Suprapubic skin (tissue), 4 donors: ENCODE data around the gene TALDO1. TPM values are rescaled to one million over a fixed set of nuclear protein-coding genes. Genes with fewer than 3 reads are reported as not detected.

Experiments
- DNase-seq, 2 donors: peaks; one replicate each; pipeline ENCODE4 v3.0.0-alpha.2; 2019; ENCODE audit warnings: low spot score in 2 of 2
- H3K27ac ChIP-seq: fragments of 200-600 bp; sonication (generic); one replicate; pipeline ENCODE4 v1.5.1; 2019
- H3K27me3 ChIP-seq: fragments of 200-600 bp; sonication (generic); one replicate; pipeline ENCODE4 v1.5.1; 2019
- H3K36me3 ChIP-seq: fragments of 200-600 bp; sonication (generic); one replicate; pipeline ENCODE4 v1.5.1; 2019
- H3K4me1 ChIP-seq: fragments of 200-600 bp; sonication (generic); one replicate; pipeline ENCODE4 v1.5.1; 2019
- H3K4me3 ChIP-seq: fragments of 200-600 bp; sonication (generic); one replicate; pipeline ENCODE4 v1.5.1; 2019; ENCODE audit warnings: mild to moderate bottlenecking
- H3K9me3 ChIP-seq: fragments of 200-600 bp; sonication (generic); one replicate; pipeline ENCODE4 v1.5.1; 2019
- EP300 ChIP-seq: sonication (generic); formaldehyde crosslinking; IDR thresholded peaks from one replicate; pipeline ENCODE4 v1.6.1; 2017; ENCODE audit warnings: antibody characterized with exemption
- POLR2A ChIP-seq, 2 donors: fragments of 450-650 bp; IDR thresholded peaks; one replicate each; pipeline ENCODE4 v1.6.1; 2017; ENCODE audit warnings: antibody characterized with exemption in 2 of 2, mild to moderate bottlenecking in 2 of 2, moderate library complexity in 2 of 2
- POLR2AphosphoS5 ChIP-seq, 3 donors: sonication (generic); formaldehyde crosslinking; IDR thresholded peaks; one replicate each; pipeline ENCODE4 v1.6.1; 2017; ENCODE audit warnings: antibody characterized with exemption in 3 of 3
- WGBS: methylation state at CpG from one replicate; pipeline ENCODE4 v1.1.5; 2018; 5-methylcytosine and 5-hydroxymethylcytosine counted together
- total RNA-seq, 4 donors: library from RNA; depleted of rRNA; stranded (reverse); fragments of >200 nt; gene quantifications; one replicate each; pipeline ENCODE4 v1.1.0, GENCODE V29; 2016
- TF ChIP-seq, protein P1 (sequence below), 2 donors: fragments of 200-600 bp in 1 of 2; fragments of 450-650 bp in 1 of 2; sonication (generic) in 1 of 2; IDR thresholded peaks; one replicate each; pipeline ENCODE4 v1.5.1; 2016 to 2019; ENCODE audit warnings: antibody characterized with exemption in 2 of 2, mild to moderate bottlenecking in 1 of 2, moderate library complexity in 1 of 2

Gene TALDO1
- total RNA-seq, 4 donors from 2014 or later = 107 to 197 (median 179) TPM

DNA sequence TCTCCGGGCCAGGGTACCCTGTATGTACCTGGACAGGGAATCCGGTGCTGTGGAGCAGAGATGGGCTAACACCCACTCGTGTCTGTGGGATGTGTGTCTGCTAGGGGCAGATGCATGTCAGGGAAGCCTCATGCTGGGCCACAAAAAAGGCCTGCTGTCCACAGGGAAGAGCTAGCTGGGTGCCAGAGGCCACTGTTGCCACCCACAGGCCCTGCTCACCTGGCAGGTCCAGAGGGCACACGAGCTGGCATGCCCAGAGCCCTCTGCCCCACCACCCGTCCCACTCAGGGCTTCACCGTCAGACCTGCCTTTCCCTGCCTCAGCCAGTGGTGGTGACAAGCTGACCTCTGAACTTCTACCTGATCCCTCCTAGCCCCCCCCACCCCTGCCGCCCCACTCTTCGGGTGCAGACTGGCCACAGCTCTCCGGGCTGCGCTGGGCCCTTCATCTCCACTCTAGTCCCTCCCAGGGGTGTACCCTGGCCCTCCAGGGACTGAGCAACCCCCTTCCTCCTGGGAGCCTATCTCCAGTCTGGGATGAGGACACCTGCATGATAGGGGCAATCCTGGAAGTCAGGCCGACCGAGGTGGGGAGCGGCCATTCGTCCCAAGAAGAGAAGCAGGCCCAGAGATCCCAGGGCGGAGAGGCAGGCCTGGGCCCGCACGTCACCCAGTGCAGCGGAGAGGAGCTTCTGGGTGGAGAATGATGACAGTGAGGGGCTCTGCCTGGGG, 49.5 kb downstream of the TALDO1 start:
- H3K4me1 ChIP-seq = peaks cover 44% of the 10 kb centered on the region
- H3K9me3 ChIP-seq = no peaks in the 10 kb centered on the region
- 12% methylated on average over 6 of the region's 18 CpGs for WGBS
- no peaks in the 10 kb centered on the region for H3K27me3 ChIP-seq
- peak overlapping the region; percentile 72 for H3K4me3 ChIP-seq
- H3K36me3 ChIP-seq = peaks cover 27% of the 10 kb centered on the region
- no peak for DNase-seq
- TF ChIP-seq POLR2AphosphoS5 (IDR thresholded peaks at IDR 0.05) (no peak), EP300 (no peak), POLR2A (IDR thresholded peaks at IDR 0.05) (no peak)
- TF ChIP-seq, protein P1, sequence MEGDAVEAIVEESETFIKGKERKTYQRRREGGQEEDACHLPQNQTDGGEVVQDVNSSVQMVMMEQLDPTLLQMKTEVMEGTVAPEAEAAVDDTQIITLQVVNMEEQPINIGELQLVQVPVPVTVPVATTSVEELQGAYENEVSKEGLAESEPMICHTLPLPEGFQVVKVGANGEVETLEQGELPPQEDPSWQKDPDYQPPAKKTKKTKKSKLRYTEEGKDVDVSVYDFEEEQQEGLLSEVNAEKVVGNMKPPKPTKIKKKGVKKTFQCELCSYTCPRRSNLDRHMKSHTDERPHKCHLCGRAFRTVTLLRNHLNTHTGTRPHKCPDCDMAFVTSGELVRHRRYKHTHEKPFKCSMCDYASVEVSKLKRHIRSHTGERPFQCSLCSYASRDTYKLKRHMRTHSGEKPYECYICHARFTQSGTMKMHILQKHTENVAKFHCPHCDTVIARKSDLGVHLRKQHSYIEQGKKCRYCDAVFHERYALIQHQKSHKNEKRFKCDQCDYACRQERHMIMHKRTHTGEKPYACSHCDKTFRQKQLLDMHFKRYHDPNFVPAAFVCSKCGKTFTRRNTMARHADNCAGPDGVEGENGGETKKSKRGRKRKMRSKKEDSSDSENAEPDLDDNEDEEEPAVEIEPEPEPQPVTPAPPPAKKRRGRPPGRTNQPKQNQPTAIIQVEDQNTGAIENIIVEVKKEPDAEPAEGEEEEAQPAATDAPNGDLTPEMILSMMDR (IDR thresholded peaks at IDR 0.05) = no peak
- peak overlapping the region; percentile 78 for H3K27ac ChIP-seq

- WGBS = 2% methylated on average over 13 of the region's 57 CpGs
- Histone ChIP-seq H3K27me3 (no peaks in the 10 kb centered on the region), H3K36me3 (peaks cover 24% of the 10 kb centered on the region), H3K9me3 (no peaks in the 10 kb centered on the region), H3K27ac (peak overlapping the region; percentile 78), H3K4me1 (peaks cover 44% of the 10 kb centered on the region), H3K4me3 (peak overlapping the region; percentile 72)
- TF ChIP-seq EP300 = no peak
- no peak for TF ChIP-seq POLR2AphosphoS5 (IDR thresholded peaks at IDR 0.05)
- TF ChIP-seq, protein P1 (IDR thresholded peaks at IDR 0.05) = no peak
- no peak for TF ChIP-seq POLR2A (IDR thresholded peaks at IDR 0.05)
- DNase-seq = no peak
Observed at GRCh38 chr11:797296-798092, 50.2 kb downstream of the TALDO1 start.

- H3K9me3 ChIP-seq = no peaks in the 10 kb centered on the region
- DNase-seq = no peak
- no CpG with 5 or more reads among the region's 69 CpGs for WGBS
- no peak for TF ChIP-seq POLR2AphosphoS5 (IDR thresholded peaks at IDR 0.05)
- TF ChIP-seq, protein P1 (IDR thresholded peaks at IDR 0.05) = peak; percentile 82 to 93
- H3K36me3 ChIP-seq = peaks cover 23% of the 10 kb centered on the region
- peak within 1 kb of the TSS; percentile 72 for H3K4me3 ChIP-seq
- no peaks in the 10 kb centered on the region for H3K27me3 ChIP-seq
- H3K4me1 ChIP-seq = peaks cover 44% of the 10 kb centered on the region
- H3K27ac ChIP-seq = peak within 1 kb of the TSS; percentile 78
Observed at GRCh38 chr11:798093-798713, 50.9 kb downstream of the TALDO1 start, which contains the start of gene SLC25A22. Gene SLC25A22 (minus strand): TSS chr11:798281. CDS start chr11:795006, 3,275 bp downstream.

DNA sequence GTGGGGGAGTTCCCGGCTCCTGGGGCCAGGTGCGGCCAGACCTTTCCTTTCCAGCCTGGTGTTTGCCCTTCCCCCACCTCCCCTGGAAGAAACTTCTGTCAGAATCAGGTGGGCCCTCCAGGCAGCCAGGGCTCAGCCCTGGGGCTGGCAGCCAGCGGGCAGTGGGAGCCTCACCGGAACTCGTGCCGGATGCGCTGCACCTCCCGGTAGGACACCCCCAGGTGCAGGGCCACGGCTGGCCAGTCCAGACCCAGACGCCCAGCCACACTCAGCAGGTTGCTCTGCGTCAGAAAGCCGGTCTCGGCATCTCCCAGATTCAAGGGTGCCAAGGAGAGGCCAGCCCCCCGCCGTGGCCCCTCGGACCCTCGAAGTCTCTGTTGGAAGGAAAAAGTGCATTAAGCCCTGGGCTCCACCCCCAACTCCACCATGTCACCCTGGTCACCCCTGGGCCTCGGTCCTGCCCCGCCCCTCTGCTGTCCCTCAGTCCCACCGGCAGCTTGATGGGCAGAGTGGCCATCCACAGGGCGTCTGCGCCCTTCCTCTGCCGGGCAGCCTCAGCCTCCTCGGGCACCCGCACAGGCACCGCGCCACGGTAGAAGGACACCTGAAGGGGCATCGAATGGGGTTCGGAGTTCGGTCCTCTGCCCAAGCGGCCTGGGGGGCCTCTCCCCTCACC, 52.5 kb downstream of the TALDO1 start:
- H3K9me3 ChIP-seq = no peaks in the 10 kb centered on the region
- peaks cover 48% of the 10 kb centered on the region for H3K4me1 ChIP-seq
- H3K4me3 ChIP-seq = no peak overlapping the region
- H3K27me3 ChIP-seq = no peaks in the 10 kb centered on the region
- no peak overlapping the region for H3K27ac ChIP-seq
- TF ChIP-seq EP300 = no peak
- TF ChIP-seq POLR2A (IDR thresholded peaks at IDR 0.05) = no peak
- TF ChIP-seq POLR2AphosphoS5 (IDR thresholded peaks at IDR 0.05) = no peak
- TF ChIP-seq, protein P1 (IDR thresholded peaks at IDR 0.05) = no peak
- H3K36me3 ChIP-seq = peaks cover 23% of the 10 kb centered on the region
- no CpG with 5 or more reads among the region's 32 CpGs for WGBS
- no peak for DNase-seq
